ENCODE data around the gene POU6F2.

The POU6F2 gene

DNA sequence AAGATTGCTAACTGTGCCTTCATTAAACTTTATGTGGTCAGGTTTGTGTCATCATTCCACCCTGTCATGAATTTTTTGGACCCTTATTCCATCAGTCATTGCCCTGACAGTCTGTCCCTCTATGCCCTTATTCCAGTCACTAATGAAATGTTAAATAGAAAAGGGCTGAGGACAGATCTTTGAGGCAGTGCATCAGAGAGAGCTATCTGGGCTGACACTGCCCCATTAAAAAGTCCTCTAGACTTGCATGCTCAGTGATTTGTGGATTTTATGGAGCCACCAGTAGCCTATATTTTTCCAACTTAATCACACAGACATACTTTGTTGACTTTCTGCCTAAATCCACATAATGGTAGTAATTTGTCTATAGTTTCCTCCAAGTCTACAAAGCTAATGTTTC, 323.8 kb downstream of the POU6F2 start:
- H3K36me3 ChIP-seq: no peaks in the 10 kb centered on the region
- H3K9me3 ChIP-seq: no peaks in the 10 kb centered on the region

DNA sequence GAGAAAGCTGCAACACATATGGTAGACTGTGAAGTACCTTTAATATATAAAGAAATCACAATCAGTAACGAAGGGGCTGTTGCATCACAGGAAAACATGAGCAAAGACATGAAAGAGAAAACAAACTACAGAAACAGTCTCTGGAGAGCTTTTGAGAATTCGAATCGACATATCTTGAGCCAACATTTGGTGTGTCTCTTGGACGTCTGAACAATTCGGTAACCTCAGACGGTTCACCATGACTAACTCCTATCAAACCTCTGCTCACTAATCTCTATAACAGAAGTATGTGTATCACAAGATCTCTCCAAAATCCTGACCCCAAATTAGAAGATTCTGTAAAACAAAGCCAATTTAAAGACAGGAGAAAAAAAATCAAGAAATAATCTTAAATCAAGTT, 326.5 kb downstream of the POU6F2 start:
- Histone ChIP-seq H3K9me3 (no peaks in the 10 kb centered on the region), H3K36me3 (no peaks in the 10 kb centered on the region), H3K4me3 (no peak overlapping the region), H3K27me3 (no peaks in the 10 kb centered on the region), H3K4me1 (peaks cover 0 to 32% (median 4%) of the 10 kb centered on the region in 4 donors), H3K27ac (no peak overlapping the region)
- DNase-seq: no peak
- intact Hi-C loops (cut with DNase I; ENCODE audit: low total_unique reads): no loop called here
- TF ChIP-seq, protein P1, sequence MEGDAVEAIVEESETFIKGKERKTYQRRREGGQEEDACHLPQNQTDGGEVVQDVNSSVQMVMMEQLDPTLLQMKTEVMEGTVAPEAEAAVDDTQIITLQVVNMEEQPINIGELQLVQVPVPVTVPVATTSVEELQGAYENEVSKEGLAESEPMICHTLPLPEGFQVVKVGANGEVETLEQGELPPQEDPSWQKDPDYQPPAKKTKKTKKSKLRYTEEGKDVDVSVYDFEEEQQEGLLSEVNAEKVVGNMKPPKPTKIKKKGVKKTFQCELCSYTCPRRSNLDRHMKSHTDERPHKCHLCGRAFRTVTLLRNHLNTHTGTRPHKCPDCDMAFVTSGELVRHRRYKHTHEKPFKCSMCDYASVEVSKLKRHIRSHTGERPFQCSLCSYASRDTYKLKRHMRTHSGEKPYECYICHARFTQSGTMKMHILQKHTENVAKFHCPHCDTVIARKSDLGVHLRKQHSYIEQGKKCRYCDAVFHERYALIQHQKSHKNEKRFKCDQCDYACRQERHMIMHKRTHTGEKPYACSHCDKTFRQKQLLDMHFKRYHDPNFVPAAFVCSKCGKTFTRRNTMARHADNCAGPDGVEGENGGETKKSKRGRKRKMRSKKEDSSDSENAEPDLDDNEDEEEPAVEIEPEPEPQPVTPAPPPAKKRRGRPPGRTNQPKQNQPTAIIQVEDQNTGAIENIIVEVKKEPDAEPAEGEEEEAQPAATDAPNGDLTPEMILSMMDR (IDR thresholded peaks at IDR 0.05): no peak

More for the DNA sequence above, 323.8 kb downstream of the POU6F2 start:
- Histone ChIP-seq H3K27me3 (no peaks in the 10 kb centered on the region), H3K4me3 (no peak overlapping the region), H3K27ac (no peak overlapping the region), H3K4me1 (peaks cover 0 to 33% (median 4%) of the 10 kb centered on the region in 4 donors)
- no peak for DNase-seq
- TF ChIP-seq, protein P1 (IDR thresholded peaks at IDR 0.05): no peak
- intact Hi-C loops (cut with DNase I; ENCODE audit: low total_unique reads): no loop called here

DNA sequence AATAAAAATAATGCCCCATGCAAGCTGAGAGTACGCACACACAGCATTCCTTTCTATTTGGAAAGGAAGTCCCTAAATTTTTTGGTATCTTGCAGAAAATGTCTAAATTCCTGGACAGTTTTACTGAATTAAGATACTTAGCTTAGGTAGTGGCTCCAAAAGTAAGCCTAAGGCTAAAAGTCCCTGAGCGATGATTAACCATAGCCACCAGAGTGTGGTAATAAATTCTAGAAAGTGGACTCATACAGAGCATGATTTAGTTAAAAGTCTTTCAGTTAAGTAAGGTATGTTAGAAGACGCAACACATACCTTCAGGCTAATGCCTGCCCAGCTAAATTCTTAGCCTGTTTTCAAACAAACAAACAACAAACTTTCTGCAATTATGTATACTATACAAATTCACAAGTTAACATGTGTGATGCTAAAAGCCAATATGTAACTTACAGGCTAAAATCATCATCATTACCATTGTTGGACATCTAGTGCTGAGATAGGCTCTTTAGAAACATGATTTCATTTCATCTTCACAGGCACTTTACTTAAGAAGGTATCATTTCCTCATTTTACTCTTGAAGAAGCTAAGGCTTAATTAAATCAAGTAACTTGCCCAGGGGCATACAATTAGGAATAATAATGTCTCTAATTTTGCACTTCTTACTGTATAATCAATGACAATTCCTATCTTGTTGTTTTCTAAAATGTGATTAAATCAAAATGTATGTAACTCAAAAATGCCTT, 327.1 kb downstream of the POU6F2 start:
- H3K4me3 ChIP-seq: no peak overlapping the region
- H3K27ac ChIP-seq: no peak overlapping the region
- H3K27me3 ChIP-seq: no peaks in the 10 kb centered on the region
- no peaks in the 10 kb centered on the region for H3K9me3 ChIP-seq
- H3K4me1 ChIP-seq: peaks cover 0 to 26% (median under 1%) of the 10 kb centered on the region in 4 donors
- H3K36me3 ChIP-seq: no peaks in the 10 kb centered on the region
- TF ChIP-seq, protein P1 (IDR thresholded peaks at IDR 0.05): no peak
- intact Hi-C loops (cut with DNase I; ENCODE audit: low total_unique reads): no loop called here
- no peak for DNase-seq

DNA sequence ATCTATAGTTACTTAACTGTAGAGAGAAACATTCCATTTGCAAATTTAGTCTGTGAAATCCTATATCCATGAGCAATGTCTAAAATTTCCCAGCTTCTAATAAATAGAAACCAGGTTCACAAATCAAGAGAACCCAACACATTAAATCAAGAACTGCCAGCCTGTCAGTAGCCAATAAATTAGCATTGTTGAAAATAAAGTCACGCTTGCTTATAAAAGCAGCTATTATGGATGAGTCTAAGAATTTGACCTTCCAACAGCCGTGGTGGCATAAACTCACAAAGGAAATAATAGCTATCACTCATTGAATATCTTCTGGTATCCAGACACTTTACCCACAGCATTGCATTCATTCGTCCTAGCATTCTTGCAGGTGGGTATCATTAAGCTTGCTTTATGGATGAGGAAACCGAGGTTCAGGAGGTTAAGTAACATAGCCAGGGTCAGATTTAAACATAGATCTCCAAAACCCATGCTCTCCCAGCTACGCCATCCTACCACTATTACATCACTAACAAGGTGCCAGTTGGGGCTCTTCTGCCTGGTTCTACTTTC, 328.4 kb downstream of the POU6F2 start:
- H3K9me3 ChIP-seq: no peaks in the 10 kb centered on the region
- no peak for DNase-seq
- intact Hi-C loops (cut with DNase I; ENCODE audit: low total_unique reads): no loop called here
- peaks cover 0 to 14% (median 0%) of the 10 kb centered on the region in 4 donors for H3K4me1 ChIP-seq
- H3K36me3 ChIP-seq: no peaks in the 10 kb centered on the region
- no peak overlapping the region for H3K4me3 ChIP-seq
- no peaks in the 10 kb centered on the region for H3K27me3 ChIP-seq
- TF ChIP-seq, protein P1 (IDR thresholded peaks at IDR 0.05): no peak
- no peak overlapping the region for H3K27ac ChIP-seq

DNA sequence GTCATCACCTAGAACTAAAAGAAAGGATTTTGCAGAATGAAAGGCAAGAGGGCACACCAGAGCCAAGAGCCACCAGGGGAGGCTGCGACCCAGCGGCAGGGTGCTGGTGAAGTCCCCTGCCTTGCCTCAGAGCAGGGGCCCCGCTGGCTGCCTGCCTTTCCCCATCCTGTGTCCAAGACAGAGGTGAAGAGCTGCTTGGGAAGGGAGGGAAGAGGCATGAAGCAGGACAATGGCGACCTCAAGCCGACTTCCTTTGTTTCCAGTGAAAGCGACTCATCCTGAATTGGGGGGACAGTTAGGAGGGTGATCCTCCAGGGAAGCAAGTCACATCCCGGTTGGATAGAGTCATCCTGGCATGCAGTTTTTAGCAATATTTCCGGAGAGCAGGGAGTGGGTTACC, 333.0 kb downstream of the POU6F2 start:
- Histone ChIP-seq H3K9me3 (no peaks in the 10 kb centered on the region), H3K4me1 (peaks cover 0 to 20% (median 4%) of the 10 kb centered on the region in 4 donors), H3K27me3 (no peaks in the 10 kb centered on the region), H3K27ac (no peak overlapping the region), H3K4me3 (no peak overlapping the region), H3K36me3 (no peaks in the 10 kb centered on the region)
- TF ChIP-seq, protein P1 (IDR thresholded peaks at IDR 0.05): no peak
- intact Hi-C loops (cut with DNase I; ENCODE audit: low total_unique reads): no loop called here
- no peak for DNase-seq
